OCI-LY1 (cell line): Measurements from ENCODE around the gene MIEN1.

Source experiments
- H2AFZ ChIP-seq: fragments of 200-600 bp; sonication (generic), shearing (Covaris generic); 2 replicates; pipeline ENCODE4 v1.6.0; 2014; ENCODE audit warnings: antibody characterized with exemption, mild to moderate bottlenecking, low read length
- H3F3A ChIP-seq: fragments of 200-600 bp; sonication (generic), shearing (Covaris generic); 2 replicates; pipeline ENCODE4 v1.6.0; 2014; ENCODE audit warnings: mild to moderate bottlenecking, antibody characterized with exemption, low read length, moderate library complexity; ENCODE audit not compliant: insufficient read depth
- H3K27ac ChIP-seq: fragments of 200-600 bp; sonication (generic); 2 replicates; pipeline ENCODE4 v1.5.1; 2014; ENCODE audit warnings: low read length, mixed run types, mild to moderate bottlenecking, low read depth; ENCODE audit not compliant: poor library complexity, severe bottlenecking
- H3K27me3 ChIP-seq: fragments of 200-600 bp; sonication (generic); 2 replicates; pipeline ENCODE4 v1.6.0; 2014; ENCODE audit warnings: antibody characterized with exemption, mild to moderate bottlenecking, low read length, moderate library complexity; ENCODE audit not compliant: insufficient read depth
- H3K36me3 ChIP-seq: fragments of 200-600 bp; sonication (generic); 2 replicates; pipeline ENCODE4 v1.6.1; 2014; ENCODE audit warnings: mild to moderate bottlenecking, antibody characterized with exemption, low read length, moderate library complexity, mixed read lengths; ENCODE audit not compliant: insufficient read depth
- H3K4me1 ChIP-seq: fragments of 200-600 bp; sonication (generic); 2 replicates; pipeline ENCODE4 v1.5.1; 2014; ENCODE audit warnings: mild to moderate bottlenecking, low read length, moderate library complexity; ENCODE audit not compliant: insufficient read depth, severe bottlenecking
- H3K4me2 ChIP-seq: fragments of 200-600 bp; sonication (generic), shearing (Covaris generic); 2 replicates; pipeline ENCODE4 v1.6.1; 2014; ENCODE audit warnings: low read length
- H3K4me3 ChIP-seq: fragments of 200-600 bp; sonication (generic); 2 replicates; pipeline ENCODE4 v1.5.1; 2014; ENCODE audit warnings: low read length, low read depth, mild to moderate bottlenecking, mixed read lengths; ENCODE audit not compliant: poor library complexity, severe bottlenecking
- H3K79me2 ChIP-seq: fragments of 200-600 bp; shearing (Covaris generic); 2 replicates; pipeline ENCODE4 v1.6.1; 2016; ENCODE audit warnings: mixed run types, low read length, mixed read lengths; ENCODE audit not compliant: insufficient read depth
- H3K9ac ChIP-seq: fragments of 200-600 bp; sonication (generic), shearing (Covaris generic); 2 replicates; pipeline ENCODE4 v1.6.1; 2014; ENCODE audit warnings: mild to moderate bottlenecking, low read length, mixed read lengths
- H3K9me2 ChIP-seq: fragments of 200-600 bp; sonication (generic), shearing (Covaris generic); 2 replicates; pipeline ENCODE4 v1.6.1; 2014; ENCODE audit warnings: low read depth, mild to moderate bottlenecking, low read length, mixed read lengths
- H3K9me3 ChIP-seq: fragments of 200-600 bp; shearing (Covaris generic); 2 replicates; pipeline ENCODE4 v1.6.1; 2014; ENCODE audit warnings: low read length, mixed read lengths
- H4K20me1 ChIP-seq: fragments of 200-600 bp; sonication (generic), shearing (Covaris generic); 2 replicates; pipeline ENCODE4 v1.6.0; 2016; ENCODE audit warnings: mild to moderate bottlenecking, low read length; ENCODE audit not compliant: insufficient read depth
- EZH2 ChIP-seq: fragments of 200-600 bp; sonication (generic), shearing (Covaris generic); IDR thresholded peaks from 2 replicates; pipeline ENCODE4 v1.8.0; 2017; ENCODE audit warnings: borderline replicate concordance, mixed run types, mild to moderate bottlenecking, antibody characterized with exemption, low read length, moderate library complexity, mixed read lengths
- TF ChIP-seq, protein P1 (sequence below): fragments of 200-600 bp; sonication (generic), shearing (Covaris generic); IDR thresholded peaks from 2 replicates; pipeline ENCODE4 v1.5.1; 2017; ENCODE audit warnings: mild to moderate bottlenecking, antibody characterized with exemption, low read length, moderate library complexity, mixed read lengths

Gene MIEN1

DNA sequence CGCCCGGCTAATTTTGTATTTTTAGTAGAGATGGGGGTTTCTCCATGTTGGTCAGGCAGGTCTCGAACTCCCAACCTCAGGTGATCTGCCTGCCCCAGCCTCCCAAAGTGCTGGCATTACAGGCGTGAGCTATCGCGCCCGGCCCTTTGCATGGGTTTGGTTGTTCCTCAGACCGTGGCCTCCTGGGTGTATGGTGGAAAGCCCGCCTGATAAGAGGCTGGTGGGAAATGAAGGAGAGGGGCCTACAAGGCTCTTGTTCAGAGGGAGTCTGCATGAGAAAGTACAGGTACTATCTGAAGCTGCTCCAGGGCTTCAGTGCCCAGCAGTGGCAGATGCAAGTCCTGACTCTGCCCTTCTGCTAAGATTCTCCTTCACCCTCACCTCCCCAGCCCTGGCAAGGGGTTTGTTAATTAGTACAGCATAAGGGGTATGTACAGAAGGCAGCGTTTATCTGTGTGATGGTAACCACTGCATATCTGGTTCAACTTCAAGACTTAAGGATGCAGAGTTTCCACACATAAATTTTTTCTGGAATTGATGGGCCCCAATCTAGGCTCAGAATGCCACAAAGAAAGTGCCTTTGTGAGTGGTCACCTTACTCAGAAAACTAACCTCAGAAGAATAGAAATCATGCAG, 31.6 kb upstream of the MIEN1 start:
- Histone ChIP-seq H3K4me1 (peaks cover 84% of the 10 kb centered on the region), H3K79me2 (peaks cover 7% of the 10 kb centered on the region), H3K9me2 (no peaks in the 10 kb centered on the region), H2AFZ (no peak overlapping the region), H3K4me3 (no peak overlapping the region), H3K27me3 (no peaks in the 10 kb centered on the region), H4K20me1 (no peaks in the 10 kb centered on the region), H3F3A (peaks cover 31% of the 10 kb centered on the region), H3K27ac (peak overlapping the region; percentile 77), H3K9me3 (no peaks in the 10 kb centered on the region), H3K9ac (no peak overlapping the region), H3K36me3 (peaks cover 68% of the 10 kb centered on the region), H3K4me2 (no peak overlapping the region)
- TF ChIP-seq, protein P1, sequence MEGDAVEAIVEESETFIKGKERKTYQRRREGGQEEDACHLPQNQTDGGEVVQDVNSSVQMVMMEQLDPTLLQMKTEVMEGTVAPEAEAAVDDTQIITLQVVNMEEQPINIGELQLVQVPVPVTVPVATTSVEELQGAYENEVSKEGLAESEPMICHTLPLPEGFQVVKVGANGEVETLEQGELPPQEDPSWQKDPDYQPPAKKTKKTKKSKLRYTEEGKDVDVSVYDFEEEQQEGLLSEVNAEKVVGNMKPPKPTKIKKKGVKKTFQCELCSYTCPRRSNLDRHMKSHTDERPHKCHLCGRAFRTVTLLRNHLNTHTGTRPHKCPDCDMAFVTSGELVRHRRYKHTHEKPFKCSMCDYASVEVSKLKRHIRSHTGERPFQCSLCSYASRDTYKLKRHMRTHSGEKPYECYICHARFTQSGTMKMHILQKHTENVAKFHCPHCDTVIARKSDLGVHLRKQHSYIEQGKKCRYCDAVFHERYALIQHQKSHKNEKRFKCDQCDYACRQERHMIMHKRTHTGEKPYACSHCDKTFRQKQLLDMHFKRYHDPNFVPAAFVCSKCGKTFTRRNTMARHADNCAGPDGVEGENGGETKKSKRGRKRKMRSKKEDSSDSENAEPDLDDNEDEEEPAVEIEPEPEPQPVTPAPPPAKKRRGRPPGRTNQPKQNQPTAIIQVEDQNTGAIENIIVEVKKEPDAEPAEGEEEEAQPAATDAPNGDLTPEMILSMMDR, result no peak
- TF ChIP-seq EZH2, result no peak

DNA sequence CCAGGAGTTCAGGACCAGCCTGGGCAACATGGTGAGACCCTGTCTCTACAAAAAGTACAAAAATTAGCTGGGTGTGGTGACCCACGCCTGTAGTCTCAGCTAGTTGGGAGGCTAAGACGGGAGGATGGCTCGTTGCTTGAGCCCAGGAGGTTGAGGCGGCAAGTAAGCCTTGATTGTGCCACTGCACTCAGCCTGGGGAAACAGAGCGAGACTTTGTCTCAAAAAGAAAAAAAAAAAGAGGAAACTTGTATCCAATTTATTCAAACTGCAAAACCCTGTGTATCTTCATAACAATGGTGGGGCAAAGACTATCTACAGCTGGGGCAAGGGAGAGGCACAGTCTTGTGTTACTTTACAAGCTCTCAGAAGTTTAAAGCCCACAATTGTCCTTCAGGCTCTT, 28.9 kb upstream of the MIEN1 start:
- Histone ChIP-seq H3K27ac (peak overlapping the region; percentile 99), H3K27me3 (no peaks in the 10 kb centered on the region), H3K4me2 (peak overlapping the region; percentile 65; the same call in 1 of the 2 replicates), H3K79me2 (no peaks in the 10 kb centered on the region), H3K9ac (peak overlapping the region; percentile 84), H3K9me2 (no peaks in the 10 kb centered on the region), H3K9me3 (no peaks in the 10 kb centered on the region), H4K20me1 (no peaks in the 10 kb centered on the region), H3K4me1 (peaks cover 86% of the 10 kb centered on the region), H3K36me3 (peaks cover 40% of the 10 kb centered on the region), H2AFZ (no peak overlapping the region), H3F3A (peaks cover 39% of the 10 kb centered on the region), H3K4me3 (no peak overlapping the region)
- TF ChIP-seq, protein P1, result no peak
- TF ChIP-seq EZH2, result no peak

DNA sequence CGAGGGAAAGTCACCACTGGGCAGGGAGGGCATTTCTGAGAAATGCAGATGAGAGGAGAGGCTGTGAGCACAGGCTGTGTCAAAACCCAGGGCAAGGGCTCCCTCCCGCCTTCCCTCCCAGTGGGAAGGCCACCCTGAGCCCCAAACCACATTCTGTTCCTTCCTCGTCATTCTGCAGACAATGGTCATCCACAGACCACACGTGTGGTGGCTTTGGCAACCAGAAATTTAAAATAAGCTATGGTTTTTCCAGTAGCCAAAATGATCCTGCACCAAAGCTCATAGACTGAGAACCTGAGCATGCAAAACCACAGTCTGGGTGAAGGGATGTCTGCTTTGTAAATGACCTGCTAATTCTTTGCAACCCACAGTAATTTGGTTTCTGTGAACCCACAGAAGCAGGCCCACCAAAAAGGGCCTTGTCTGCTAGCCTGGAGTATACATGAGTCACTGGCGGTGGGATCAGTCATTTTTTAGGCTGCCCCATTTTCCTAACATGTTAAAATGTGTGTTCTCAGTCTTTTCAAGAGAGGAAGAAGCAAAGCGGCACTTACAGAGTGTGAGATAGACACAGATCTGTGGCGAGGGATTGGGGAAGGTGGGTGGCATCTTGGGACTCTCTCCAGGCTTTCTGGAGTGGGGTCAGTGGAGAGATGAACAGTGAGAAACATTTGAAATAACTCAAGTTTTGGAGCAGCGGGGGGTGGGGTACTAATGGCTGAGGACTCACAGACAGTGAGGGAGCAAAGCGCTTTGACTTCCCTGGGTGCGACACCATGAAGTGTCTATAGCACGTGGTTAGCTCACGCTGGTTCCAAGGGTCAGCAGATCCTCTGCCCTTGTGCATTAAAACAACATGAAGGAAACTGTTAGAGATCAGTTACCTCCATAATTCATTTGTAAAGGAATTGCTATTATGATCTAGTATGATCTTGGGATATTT, 27.9 kb upstream of the MIEN1 start:
- peak overlapping the region; percentile 65 for H3K4me2 ChIP-seq
- peak overlapping the region; percentile 99 for H3K27ac ChIP-seq
- no peak overlapping the region for H3K4me3 ChIP-seq
- H3K9me3 ChIP-seq, result no peaks in the 10 kb centered on the region
- no peak overlapping the region for H2AFZ ChIP-seq
- H3K4me1 ChIP-seq, result peaks cover 90% of the 10 kb centered on the region
- no peaks in the 10 kb centered on the region for H3K79me2 ChIP-seq
- TF ChIP-seq, protein P1, result no peak
- TF ChIP-seq EZH2, result no peak
- H3K27me3 ChIP-seq, result no peaks in the 10 kb centered on the region
- H4K20me1 ChIP-seq, result no peaks in the 10 kb centered on the region
- H3K9ac ChIP-seq, result peak overlapping the region; percentile 84
- peaks cover 38% of the 10 kb centered on the region for H3F3A ChIP-seq
- H3K9me2 ChIP-seq, result no peaks in the 10 kb centered on the region
- H3K36me3 ChIP-seq, result peaks cover 30% of the 10 kb centered on the region
